ENCODE measurements around the gene RUNX3.

DNA sequence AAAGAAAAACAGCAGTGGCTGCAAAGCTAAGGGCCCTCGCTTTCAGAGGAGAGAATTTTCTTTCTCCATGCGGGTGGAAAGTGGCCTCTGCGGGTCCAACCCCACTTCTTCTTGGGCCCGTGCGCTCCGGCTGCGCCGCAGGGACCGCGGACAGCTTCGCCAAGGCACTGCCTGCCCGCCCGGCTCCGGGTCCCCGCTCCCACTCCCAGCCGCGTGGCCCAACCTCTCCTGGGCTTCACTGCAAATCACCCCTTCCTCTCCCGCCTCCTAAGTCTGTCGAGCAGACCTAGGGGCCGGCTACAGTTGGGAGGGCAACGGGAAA, 1.0 kb upstream of the RUNX3 start:
- TF ChIP-seq, protein P1, sequence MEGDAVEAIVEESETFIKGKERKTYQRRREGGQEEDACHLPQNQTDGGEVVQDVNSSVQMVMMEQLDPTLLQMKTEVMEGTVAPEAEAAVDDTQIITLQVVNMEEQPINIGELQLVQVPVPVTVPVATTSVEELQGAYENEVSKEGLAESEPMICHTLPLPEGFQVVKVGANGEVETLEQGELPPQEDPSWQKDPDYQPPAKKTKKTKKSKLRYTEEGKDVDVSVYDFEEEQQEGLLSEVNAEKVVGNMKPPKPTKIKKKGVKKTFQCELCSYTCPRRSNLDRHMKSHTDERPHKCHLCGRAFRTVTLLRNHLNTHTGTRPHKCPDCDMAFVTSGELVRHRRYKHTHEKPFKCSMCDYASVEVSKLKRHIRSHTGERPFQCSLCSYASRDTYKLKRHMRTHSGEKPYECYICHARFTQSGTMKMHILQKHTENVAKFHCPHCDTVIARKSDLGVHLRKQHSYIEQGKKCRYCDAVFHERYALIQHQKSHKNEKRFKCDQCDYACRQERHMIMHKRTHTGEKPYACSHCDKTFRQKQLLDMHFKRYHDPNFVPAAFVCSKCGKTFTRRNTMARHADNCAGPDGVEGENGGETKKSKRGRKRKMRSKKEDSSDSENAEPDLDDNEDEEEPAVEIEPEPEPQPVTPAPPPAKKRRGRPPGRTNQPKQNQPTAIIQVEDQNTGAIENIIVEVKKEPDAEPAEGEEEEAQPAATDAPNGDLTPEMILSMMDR (conservative IDR thresholded peaks at IDR 0.05; ENCODE audit: low read depth, low read length): no peak
- no peak for TF ChIP-seq EZH2 (IDR thresholded peaks at IDR 0.05; ENCODE audit: borderline replicate concordance, low read depth, low read length, poor library complexity, severe bottlenecking)
